Erythroblast (primary cell): Measurements from ENCODE around the gene NT5C1B.

ENCODE experiments used
- GATA1 ChIP-seq: IDR thresholded peaks from 2 replicates; pipeline ENCODE4 v1.6.1; 2011; ENCODE audit warnings: low read depth, mild to moderate bottlenecking, control low read depth, low read length, moderate library complexity
- POLR2A ChIP-seq: IDR thresholded peaks from 2 replicates; pipeline ENCODE4 v1.6.1; 2011; ENCODE audit warnings: mild to moderate bottlenecking, low read length

DNA sequence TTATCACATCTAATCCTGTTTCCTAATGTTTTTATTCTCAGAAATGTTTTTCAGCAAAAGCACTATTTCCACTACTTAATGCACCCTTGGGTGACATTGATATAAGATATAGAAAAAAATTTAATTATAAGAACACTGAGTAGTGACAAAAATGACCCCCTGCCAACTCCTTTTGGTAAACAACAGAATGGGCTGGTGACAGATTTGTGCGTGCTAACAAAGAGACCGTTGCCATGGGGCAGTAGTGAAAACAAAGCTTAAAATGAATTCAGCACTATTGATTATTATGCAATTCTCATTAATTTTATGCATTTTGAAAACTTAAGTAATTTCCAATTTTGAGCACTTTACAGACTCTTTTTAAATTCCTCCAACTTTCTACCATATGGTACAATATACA, 62.0 kb downstream of the NT5C1B start:
- no peak for TF ChIP-seq POLR2A
- TF ChIP-seq GATA1 = no peak
